Spleen (tissue), 7 donors: ENCODE results near the gene RAB11A.

Source experiments
- POLR2A ChIP-seq, 3 donors: fragments of 450-650 bp; IDR thresholded peaks; one replicate each; pipeline ENCODE4 v1.5.1; 2017; ENCODE audit warnings: antibody characterized with exemption in 3 of 3, mild to moderate bottlenecking in 1 of 3
- TF ChIP-seq, protein P1 (sequence below), 11 experiments: fragments of 200-600 bp in 7 of 11; fragments of 450-650 bp in 4 of 11; sonication (generic) in 4 of 11; IDR thresholded peaks in 8 of 11; conservative IDR thresholded peaks in 3 of 11; 1 replicate in 7 of 11; 2 replicates in 4 of 11; pipeline versions ENCODE4 v1.4.0 to v1.8.0; 2016 to 2021; ENCODE audit warnings: antibody characterized with exemption in 11 of 11, inconsistent platforms in 4 of 11, mild to moderate bottlenecking in 1 of 11
- donor health status: DM: no; HTN: no; CAD: no; lungs with moderate emphysema.
- donor health status: DM: no; HTN: no; CAD: no.
- donor health status: DM: no; HTN: no; CAD: no.

DNA sequence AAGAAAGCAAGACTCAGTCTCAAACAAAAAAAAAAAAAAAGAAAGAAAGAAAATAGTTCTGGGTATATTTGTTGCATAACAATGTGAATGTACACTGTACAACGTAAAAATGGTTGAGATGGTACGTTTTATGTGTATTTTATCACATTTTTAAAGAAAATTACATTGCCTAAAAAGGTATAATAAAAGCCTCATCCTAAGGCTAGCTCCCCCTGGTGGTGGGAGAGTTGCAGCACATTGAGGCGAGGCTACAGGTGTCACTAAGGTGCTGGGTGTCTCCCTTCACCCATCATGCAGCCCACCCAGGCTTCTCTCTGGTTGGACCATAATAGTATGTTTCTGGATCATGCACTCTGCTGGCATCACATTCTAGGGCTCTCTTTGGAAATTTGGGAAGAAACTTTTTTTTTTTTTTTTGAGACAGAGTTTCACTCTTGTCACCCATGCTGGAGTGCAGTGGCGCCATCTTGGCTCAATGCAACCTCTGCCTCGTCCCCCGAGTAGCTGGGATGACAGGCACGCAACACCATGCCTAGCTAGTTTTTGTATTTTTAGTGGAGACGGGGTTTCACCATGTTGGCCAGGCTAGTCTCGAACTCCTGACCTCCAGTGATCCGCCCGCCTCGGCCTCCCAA, 12.4 kb upstream of the RAB11A start:
- TF ChIP-seq, protein P1, sequence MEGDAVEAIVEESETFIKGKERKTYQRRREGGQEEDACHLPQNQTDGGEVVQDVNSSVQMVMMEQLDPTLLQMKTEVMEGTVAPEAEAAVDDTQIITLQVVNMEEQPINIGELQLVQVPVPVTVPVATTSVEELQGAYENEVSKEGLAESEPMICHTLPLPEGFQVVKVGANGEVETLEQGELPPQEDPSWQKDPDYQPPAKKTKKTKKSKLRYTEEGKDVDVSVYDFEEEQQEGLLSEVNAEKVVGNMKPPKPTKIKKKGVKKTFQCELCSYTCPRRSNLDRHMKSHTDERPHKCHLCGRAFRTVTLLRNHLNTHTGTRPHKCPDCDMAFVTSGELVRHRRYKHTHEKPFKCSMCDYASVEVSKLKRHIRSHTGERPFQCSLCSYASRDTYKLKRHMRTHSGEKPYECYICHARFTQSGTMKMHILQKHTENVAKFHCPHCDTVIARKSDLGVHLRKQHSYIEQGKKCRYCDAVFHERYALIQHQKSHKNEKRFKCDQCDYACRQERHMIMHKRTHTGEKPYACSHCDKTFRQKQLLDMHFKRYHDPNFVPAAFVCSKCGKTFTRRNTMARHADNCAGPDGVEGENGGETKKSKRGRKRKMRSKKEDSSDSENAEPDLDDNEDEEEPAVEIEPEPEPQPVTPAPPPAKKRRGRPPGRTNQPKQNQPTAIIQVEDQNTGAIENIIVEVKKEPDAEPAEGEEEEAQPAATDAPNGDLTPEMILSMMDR (IDR thresholded peaks at IDR 0.05 in 8 of 11, conservative IDR thresholded peaks at IDR 0.05 in 3 of 11) = peak; percentile 75 to 94 (median 86)
- no peak for TF ChIP-seq POLR2A (IDR thresholded peaks at IDR 0.05)
